IMR-90 (cell line): ENCODE results near the gene CACNA1D. TPM values are rescaled to one million over a fixed set of nuclear protein-coding genes. Genes with fewer than 3 reads are reported as not detected.

Source experiments
- ATAC-seq: fragments of 200-7000 bp; cut with Tn5 transposase; 2 replicates; pipeline ENCODE4 v1.9.1; 2020; ENCODE audit warnings: low read depth, mild to moderate bottlenecking, moderate library complexity
- BruUV-seq: library from RNA; stranded (reverse); fragments of 400-500 nt; replicated peaks from 2 replicates; lab custom pipeline; 2021; lab: Mats Ljungman, UMichigan
- CTCF ChIA-PET: fragments of 300-600 bp; formaldehyde crosslinking; extraction: SDS; loops from one replicate; lab custom pipeline; 2021; ENCODE audit warnings: antibody characterized with exemption; lab: Yijun Ruan, JAX
- POLR2A ChIA-PET: fragments of 300-600 bp; sonication (Branson Sonifier 250); formaldehyde crosslinking; loops from one replicate; lab custom pipeline; 2022; ENCODE audit warnings: antibody characterized with exemption; ENCODE audit not compliant: unreplicated experiment; lab: Charles Lee
- DNase-seq: peaks from one replicate; pipeline ENCODE4 v3.0.0; 2013
- H2AFZ ChIP-seq: replicated peaks from 2 replicates; pipeline ENCODE3; 2013; ENCODE audit warnings: low read length, mild to moderate bottlenecking; ENCODE audit not compliant: poor library complexity
- H2AK5ac ChIP-seq: 2 replicates; pipeline ENCODE4 v1.6.1; 2013; ENCODE audit warnings: low read depth, low read length, inconsistent platforms
- H2AK9ac ChIP-seq: replicated peaks from 2 replicates; pipeline ENCODE3; 2013; ENCODE audit warnings: mild to moderate bottlenecking, low read depth, low read length, moderate library complexity; ENCODE audit not compliant: poor library complexity
- H2BK120ac ChIP-seq: 2 replicates; pipeline ENCODE4 v1.6.1; 2013; ENCODE audit warnings: low read depth, low read length, inconsistent platforms
- H2BK15ac ChIP-seq: 3 replicates; pipeline ENCODE4 v1.6.1; 2013; ENCODE audit warnings: low read depth, low read length, inconsistent platforms
- H2BK20ac ChIP-seq: 2 replicates; pipeline ENCODE4 v1.6.1; 2013; ENCODE audit warnings: low read depth, mild to moderate bottlenecking, inconsistent platforms, low read length, moderate library complexity
- H2BK5ac ChIP-seq: 2 replicates; pipeline ENCODE4 v1.6.1; 2013; ENCODE audit warnings: mild to moderate bottlenecking, low read depth, low read length, inconsistent platforms; ENCODE audit not compliant: poor library complexity, severe bottlenecking
- H3K14ac ChIP-seq: replicated peaks from 2 replicates; pipeline ENCODE4 v1.6.1; 2013; ENCODE audit warnings: low read depth, low read length, inconsistent platforms
- H3K18ac ChIP-seq: 2 replicates; pipeline ENCODE4 v1.6.1; 2013; ENCODE audit warnings: low read depth, low read length, control low read depth
- H3K23ac ChIP-seq: 2 replicates; pipeline ENCODE4 v1.6.1; 2013; ENCODE audit warnings: low read depth, low read length, inconsistent platforms
- H3K27ac ChIP-seq: 2 replicates; pipeline ENCODE4 v1.5.1; 2013; ENCODE audit warnings: mild to moderate bottlenecking, control low read depth, low read length; ENCODE audit not compliant: insufficient read depth
- H3K27me3 ChIP-seq: 2 replicates; pipeline ENCODE4 v1.6.1; 2013; ENCODE audit warnings: low read length; ENCODE audit not compliant: control insufficient read depth, insufficient read depth
- H3K36me3 ChIP-seq: 2 replicates; pipeline ENCODE4 v1.6.1; 2013; ENCODE audit warnings: low read length, mixed read lengths; ENCODE audit not compliant: control insufficient read depth, insufficient read depth
- H3K4ac ChIP-seq: 2 replicates; pipeline ENCODE4 v1.6.1; 2013; ENCODE audit warnings: low read depth, low read length, inconsistent platforms
- H3K4me1 ChIP-seq: 2 replicates; pipeline ENCODE4 v1.6.1; 2013; ENCODE audit warnings: low read length, mixed read lengths; ENCODE audit not compliant: control insufficient read depth, insufficient read depth
- H3K4me2 ChIP-seq: 2 replicates; pipeline ENCODE4 v1.6.1; 2013; ENCODE audit warnings: low read depth, mild to moderate bottlenecking, control low read depth, low read length, moderate library complexity
- H3K4me3 ChIP-seq: 2 replicates; pipeline ENCODE4 v1.5.1; 2013; ENCODE audit warnings: low read depth, mild to moderate bottlenecking, control low read depth, low read length, moderate library complexity; ENCODE audit not compliant: insufficient read depth
- H3K56ac ChIP-seq: 2 replicates; pipeline ENCODE4 v1.6.1; 2013; ENCODE audit warnings: low read length, inconsistent platforms; ENCODE audit not compliant: insufficient read depth; ENCODE audit errors: extremely low read depth
- H3K79me1 ChIP-seq, 2 experiments: 2 replicates each; pipeline ENCODE4 v1.6.1; 2013; ENCODE audit warnings: low read length in 2 of 2, inconsistent platforms in 1 of 2, low read depth in 1 of 2
- H3K9ac ChIP-seq: 2 replicates; pipeline ENCODE4 v1.6.1; 2013; ENCODE audit warnings: low read depth, low read length, control low read depth
- H3K9me1 ChIP-seq: 2 replicates; pipeline ENCODE4 v1.6.1; 2013; ENCODE audit warnings: low read length, inconsistent platforms; ENCODE audit not compliant: insufficient read depth
- H3K9me3 ChIP-seq: 2 replicates; pipeline ENCODE4 v1.6.1; 2013; ENCODE audit warnings: low read length; ENCODE audit not compliant: control insufficient read depth, insufficient read depth
- H4K20me1 ChIP-seq: 2 replicates; pipeline ENCODE4 v1.6.1; 2013; ENCODE audit warnings: low read length, inconsistent platforms; ENCODE audit not compliant: insufficient read depth
- H4K5ac ChIP-seq: 2 replicates; pipeline ENCODE4 v1.6.1; 2013; ENCODE audit warnings: mild to moderate bottlenecking, low read depth, low read length, control low read depth
- H4K8ac ChIP-seq, 2 experiments: 2 replicates each; pipeline ENCODE4 v1.6.1; 2013; ENCODE audit warnings: low read depth in 2 of 2, low read length in 2 of 2, control low read depth in 1 of 2, inconsistent platforms in 1 of 2
- H4K91ac ChIP-seq: 2 replicates; pipeline ENCODE4 v1.6.1; 2013; ENCODE audit warnings: low read depth, low read length, inconsistent platforms; ENCODE audit not compliant: insufficient read depth
- BHLHE40 ChIP-seq: fragments of 150-350 bp; IDR thresholded peaks from 2 replicates; pipeline ENCODE4 v1.6.1; 2016; ENCODE audit warnings: mild to moderate bottlenecking, low read depth, low read length
- CEBPB ChIP-seq: IDR thresholded peaks from 2 replicates; pipeline ENCODE4 v1.6.1; 2012; ENCODE audit warnings: low read depth, low read length, improper control_type of control experiment
- CHD1 ChIP-seq: IDR thresholded peaks from 2 replicates; pipeline ENCODE4 v1.6.1; 2012; ENCODE audit warnings: low read depth, low read length, improper control_type of control experiment
- RCOR1 ChIP-seq: IDR thresholded peaks from 2 replicates; pipeline ENCODE4 v1.6.1; 2012; ENCODE audit warnings: mild to moderate bottlenecking, low read length, improper control_type of control experiment; ENCODE audit not compliant: insufficient replicate concordance
- USF2 ChIP-seq: fragments of 150-350 bp; IDR thresholded peaks from 2 replicates; pipeline ENCODE4 v1.6.1; 2017; ENCODE audit warnings: mild to moderate bottlenecking, antibody characterized with exemption, low read length, low read depth
- WGBS, 2 experiments: methylation state at CpG; one replicate each; pipeline versions ENCODE4 v1.1.5 to v1.1.7; 2013; ENCODE audit warnings: missing lambda C conversion rate in 2 of 2; ENCODE audit not compliant: insufficient read length in 1 of 2; ENCODE audit errors: extremely low coverage in 2 of 2; 5-methylcytosine and 5-hydroxymethylcytosine counted together
- dilution Hi-C: fragments of 300-500 bp; cut with HindIII; formaldehyde crosslinking; loops from one replicate; pipeline ENCODE4 v1.14.3; 2018; ENCODE audit warnings: low sequenced_read_pairs; ENCODE audit not compliant: unreplicated experiment
- in situ Hi-C: fragments of 300-500 bp; cut with MboI; formaldehyde crosslinking; loops from 3 replicates; pipeline ENCODE4 v1.14.3; 2019; ENCODE audit warnings: low sequenced_read_pairs, inconsistent platforms, mixed read lengths
- intact Hi-C: fragments of 100-400 bp; cut with micrococcal nuclease; formaldehyde crosslinking; loops from 2 replicates; pipeline ENCODE4 v1.10.0; 2022
- polyA plus RNA-seq, 3 experiments: library from polyadenylated mRNA; depleted of rRNA; stranded (reverse); fragments of >200 nt; gene quantifications; 2 replicates each; pipeline ENCODE4 v1.2.3, GENCODE V29; 2012; ENCODE audit warnings: low replicate concordance in 1 of 3
- total RNA-seq: library from RNA; depleted of rRNA; stranded (reverse); fragments of >200 nt; gene quantifications from 2 replicates; pipeline ENCODE4 v1.2.3, GENCODE V29; 2012
- TF ChIP-seq, protein P1 (sequence below): conservative IDR thresholded peaks from 2 replicates; pipeline ENCODE4 v1.5.1; 2012; ENCODE audit warnings: mild to moderate bottlenecking, low read depth, low read length, improper control_type of control experiment

CACNA1D gene
- total and polyA plus RNA-seq, 2 of the 4 experiments (the other 2 are of a cell fraction): 0.07 TPM; not detected in 1

DNA sequence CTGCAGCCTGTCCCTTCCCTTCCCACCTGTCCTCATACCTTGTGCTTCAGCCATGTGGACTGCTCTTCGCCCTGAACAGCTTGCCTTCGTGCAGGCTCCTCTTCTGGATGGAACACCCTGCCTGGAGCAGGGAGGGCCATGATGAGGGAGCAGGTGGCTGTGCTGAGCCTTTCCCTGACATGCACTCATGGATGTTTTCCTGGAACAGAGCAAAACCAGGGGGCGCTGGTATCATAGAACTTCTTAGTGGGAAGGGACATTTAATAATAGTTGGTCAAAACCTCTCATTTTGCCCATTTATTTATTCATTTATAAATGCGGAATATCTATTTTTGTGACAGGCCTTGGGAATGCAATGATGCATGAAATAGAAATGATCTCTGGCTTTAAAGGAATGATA is 149.3 kb downstream of the CACNA1D start:
- no peak for DNase-seq
- POLR2A ChIA-PET: no interaction called here
- no peak overlapping the region for H3K4me2 ChIP-seq
- CTCF ChIA-PET: no interaction called here
- no peak for ATAC-seq
- no peak overlapping the region for H4K5ac ChIP-seq
- no peak overlapping the region for H4K91ac ChIP-seq
- no peaks in the 10 kb centered on the region for H3K36me3 ChIP-seq
- H3K27ac ChIP-seq: no peak overlapping the region
- no peak overlapping the region for H2BK120ac ChIP-seq
- TF ChIP-seq, protein P1, sequence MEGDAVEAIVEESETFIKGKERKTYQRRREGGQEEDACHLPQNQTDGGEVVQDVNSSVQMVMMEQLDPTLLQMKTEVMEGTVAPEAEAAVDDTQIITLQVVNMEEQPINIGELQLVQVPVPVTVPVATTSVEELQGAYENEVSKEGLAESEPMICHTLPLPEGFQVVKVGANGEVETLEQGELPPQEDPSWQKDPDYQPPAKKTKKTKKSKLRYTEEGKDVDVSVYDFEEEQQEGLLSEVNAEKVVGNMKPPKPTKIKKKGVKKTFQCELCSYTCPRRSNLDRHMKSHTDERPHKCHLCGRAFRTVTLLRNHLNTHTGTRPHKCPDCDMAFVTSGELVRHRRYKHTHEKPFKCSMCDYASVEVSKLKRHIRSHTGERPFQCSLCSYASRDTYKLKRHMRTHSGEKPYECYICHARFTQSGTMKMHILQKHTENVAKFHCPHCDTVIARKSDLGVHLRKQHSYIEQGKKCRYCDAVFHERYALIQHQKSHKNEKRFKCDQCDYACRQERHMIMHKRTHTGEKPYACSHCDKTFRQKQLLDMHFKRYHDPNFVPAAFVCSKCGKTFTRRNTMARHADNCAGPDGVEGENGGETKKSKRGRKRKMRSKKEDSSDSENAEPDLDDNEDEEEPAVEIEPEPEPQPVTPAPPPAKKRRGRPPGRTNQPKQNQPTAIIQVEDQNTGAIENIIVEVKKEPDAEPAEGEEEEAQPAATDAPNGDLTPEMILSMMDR: 0 out of 2 replicates have a peak, but pooled peaks have one; percentile 4
- TF ChIP-seq RCOR1 (no peak), USF2 (no peak), CHD1 (no peak), BHLHE40 (no peak), CEBPB (no peak)
- H2AK5ac ChIP-seq: no peak overlapping the region
- no peaks in the 10 kb centered on the region for H3K79me1 ChIP-seq
- dilution Hi-C loops (no loop called here), in situ Hi-C loops (no loop called here), intact Hi-C loops (no loop called here)
- no peak overlapping the region for H3K23ac ChIP-seq
- no peak overlapping the region for H2AK9ac ChIP-seq
- H2BK5ac ChIP-seq: no peak overlapping the region
- no peaks in the 10 kb centered on the region; the same call in 1 of the 2 replicates for H3K9me1 ChIP-seq
- no peaks in the 10 kb centered on the region for H3K27me3 ChIP-seq
- H3K9ac ChIP-seq: no peak overlapping the region
- H3K18ac ChIP-seq: no peak overlapping the region
- H3K9me3 ChIP-seq: no peaks in the 10 kb centered on the region
- H3K56ac ChIP-seq: no peak overlapping the region
- no peaks in the 10 kb centered on the region for H3K4me1 ChIP-seq
- H2BK20ac ChIP-seq: no peak overlapping the region
- WGBS, 2 experiments: no CpG with 5 or more reads among the region's 4 CpGs
- H3K4ac ChIP-seq: no peak overlapping the region
- H2AFZ ChIP-seq: no peak overlapping the region
- H4K8ac ChIP-seq: no peak overlapping the region
- H4K20me1 ChIP-seq: no peaks in the 10 kb centered on the region
- H3K4me3 ChIP-seq: no peak overlapping the region
- BruUV-seq: no TSS peak
- no peak overlapping the region for H3K14ac ChIP-seq
- no peak overlapping the region for H2BK15ac ChIP-seq
